ENCODE results near the gene FYB2.

DNA sequence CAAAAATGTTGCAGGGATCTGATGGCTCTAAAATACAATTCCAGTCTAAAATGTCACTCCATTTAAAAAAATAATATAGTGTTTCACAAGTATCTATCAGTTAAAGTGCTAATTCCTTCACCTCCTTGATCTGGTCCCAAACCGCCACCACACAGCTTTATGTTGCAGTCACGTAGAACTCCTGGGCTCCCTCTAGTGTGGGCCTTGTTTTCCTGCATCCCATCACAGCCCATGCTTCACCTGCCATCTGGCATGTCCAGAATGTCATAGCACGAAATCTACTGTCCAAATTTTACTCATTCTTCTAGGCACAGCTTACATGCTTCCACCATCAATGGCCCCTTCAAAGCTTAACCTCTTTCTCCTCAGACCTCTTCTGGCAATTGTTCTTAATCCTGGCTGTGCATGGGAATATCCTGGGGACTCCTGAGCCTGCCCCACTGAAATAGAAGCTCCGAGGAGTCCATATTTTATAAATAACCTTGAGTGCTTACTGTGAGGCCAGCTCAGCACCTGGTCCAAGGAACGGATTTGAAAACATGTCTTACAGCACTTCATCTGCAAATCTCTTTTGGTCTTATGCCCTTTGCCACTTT is 15.5 kb downstream of the FYB2 start:
- TF ChIP-seq, protein P1, sequence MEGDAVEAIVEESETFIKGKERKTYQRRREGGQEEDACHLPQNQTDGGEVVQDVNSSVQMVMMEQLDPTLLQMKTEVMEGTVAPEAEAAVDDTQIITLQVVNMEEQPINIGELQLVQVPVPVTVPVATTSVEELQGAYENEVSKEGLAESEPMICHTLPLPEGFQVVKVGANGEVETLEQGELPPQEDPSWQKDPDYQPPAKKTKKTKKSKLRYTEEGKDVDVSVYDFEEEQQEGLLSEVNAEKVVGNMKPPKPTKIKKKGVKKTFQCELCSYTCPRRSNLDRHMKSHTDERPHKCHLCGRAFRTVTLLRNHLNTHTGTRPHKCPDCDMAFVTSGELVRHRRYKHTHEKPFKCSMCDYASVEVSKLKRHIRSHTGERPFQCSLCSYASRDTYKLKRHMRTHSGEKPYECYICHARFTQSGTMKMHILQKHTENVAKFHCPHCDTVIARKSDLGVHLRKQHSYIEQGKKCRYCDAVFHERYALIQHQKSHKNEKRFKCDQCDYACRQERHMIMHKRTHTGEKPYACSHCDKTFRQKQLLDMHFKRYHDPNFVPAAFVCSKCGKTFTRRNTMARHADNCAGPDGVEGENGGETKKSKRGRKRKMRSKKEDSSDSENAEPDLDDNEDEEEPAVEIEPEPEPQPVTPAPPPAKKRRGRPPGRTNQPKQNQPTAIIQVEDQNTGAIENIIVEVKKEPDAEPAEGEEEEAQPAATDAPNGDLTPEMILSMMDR (IDR thresholded peaks at IDR 0.05), result no peak
- TF ChIP-seq POLR2AphosphoS5 (IDR thresholded peaks at IDR 0.05), result no peak
- no peak for TF ChIP-seq EP300 (IDR thresholded peaks at IDR 0.05)

All from sigmoid colon (tissue), 4 donors.